IPS-NIHi11 (cell line): ENCODE data around the gene PRCC.

ENCODE experiments used
- DNase-seq: peaks from one replicate; pipeline ENCODE4 v3.0.0; 2012; ENCODE audit warnings: mixed read lengths, low spot score

The PRCC gene

GRCh38 chr1:156796340-156797097 is 29.2 kb downstream of the PRCC start:
- no peak for DNase-seq

DNA sequence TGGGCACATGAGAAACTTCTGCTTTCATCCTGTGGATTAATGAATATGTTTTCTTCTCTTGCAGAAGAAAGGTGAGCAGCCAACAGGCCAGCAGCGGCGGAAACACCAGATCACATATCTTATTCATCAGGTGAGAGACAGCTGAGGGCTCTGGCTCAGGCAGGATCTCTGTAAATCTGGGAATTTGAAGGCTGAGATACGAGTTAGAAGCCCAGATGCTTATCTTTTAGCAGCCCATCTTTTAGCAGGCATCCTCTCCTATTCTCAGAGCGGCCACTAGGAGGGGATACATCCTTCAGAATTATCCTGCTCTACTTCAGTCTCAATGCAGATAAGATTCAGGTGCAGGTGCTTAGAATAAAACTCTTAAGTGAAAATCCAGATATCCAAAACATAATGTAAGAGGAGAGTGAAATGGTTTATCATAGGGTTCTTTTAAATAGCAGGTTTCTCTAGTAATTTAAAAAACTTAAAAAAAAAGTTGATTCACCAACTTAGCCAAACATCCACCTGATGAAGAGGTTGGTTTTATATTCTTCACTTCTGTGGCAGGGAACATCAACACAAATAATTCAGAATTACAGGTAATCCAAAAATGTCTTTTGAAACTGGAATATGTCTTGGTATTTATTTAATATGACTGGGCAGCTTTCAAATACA is 30.0 kb downstream of the PRCC start:
- peak; percentile 72 for DNase-seq

- DNase-seq: no peak
Measured at GRCh38 chr1:156801409-156802121, 34.2 kb downstream of the PRCC start.

GRCh38 chr1:156802421-156802935 is 35.1 kb downstream of the PRCC start:
- no peak for DNase-seq

- DNase-seq: no peak
Measured at GRCh38 chr1:156803086-156803851, 35.9 kb downstream of the PRCC start.

DNA sequence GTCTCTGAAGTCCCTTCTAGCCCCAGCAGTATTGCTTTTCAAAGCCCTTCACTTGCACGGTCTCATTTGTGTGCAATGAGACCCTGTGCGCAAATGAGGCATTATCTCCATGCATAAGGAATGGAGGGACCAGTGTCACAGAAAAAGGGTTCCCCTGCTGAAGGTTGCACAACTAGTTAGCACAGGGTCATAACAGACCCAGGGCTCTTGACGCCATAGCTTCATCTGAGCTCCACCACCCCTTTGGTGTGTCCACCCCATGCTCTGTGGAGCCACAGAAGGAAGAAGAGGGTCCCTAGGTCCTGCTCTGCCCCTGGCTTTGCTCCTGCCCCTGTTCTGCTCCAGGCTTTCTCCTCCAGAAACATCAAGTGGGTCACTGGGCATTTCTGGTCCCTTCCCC is 36.7 kb downstream of the PRCC start:
- DNase-seq: no peak

- DNase-seq: no peak
Measured at GRCh38 chr1:156804572-156805243, 37.4 kb downstream of the PRCC start.

DNA sequence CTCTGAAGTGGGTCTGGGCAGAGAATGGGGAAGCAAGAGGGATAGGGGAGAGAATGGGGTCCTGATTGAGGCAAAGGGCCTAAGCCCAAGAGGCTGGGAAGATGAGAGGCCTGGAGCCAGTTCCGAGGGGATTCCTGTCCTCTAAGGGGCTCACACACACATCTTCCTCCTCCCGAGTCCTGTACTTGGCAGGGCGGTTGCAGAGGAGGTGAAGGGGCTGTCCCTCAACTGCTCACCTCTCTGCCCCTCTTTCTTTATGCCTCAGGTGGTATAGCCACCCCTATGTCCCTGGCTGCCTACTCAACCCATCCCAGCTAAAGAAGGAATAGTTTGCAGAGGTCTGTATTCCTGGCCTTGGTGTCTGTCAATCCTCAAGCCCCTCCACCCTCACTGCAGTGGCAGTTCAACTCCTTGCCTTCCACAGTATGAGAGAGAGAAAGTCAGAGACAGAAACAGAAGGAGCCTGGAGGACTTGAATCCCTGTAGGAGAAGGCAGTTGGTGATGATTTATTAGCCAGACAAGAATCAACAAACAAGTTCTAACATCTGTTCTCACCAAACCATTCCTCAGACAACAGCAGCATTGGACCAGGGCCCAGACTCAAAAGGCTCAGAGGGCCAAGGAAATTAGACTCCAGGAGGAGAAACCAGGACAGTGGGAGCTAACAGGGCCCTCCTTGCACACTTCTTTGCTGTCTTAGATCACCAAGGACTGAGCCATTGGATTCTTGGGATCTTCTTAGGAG is 38.6 kb downstream of the PRCC start:
- DNase-seq: no peak

DNA sequence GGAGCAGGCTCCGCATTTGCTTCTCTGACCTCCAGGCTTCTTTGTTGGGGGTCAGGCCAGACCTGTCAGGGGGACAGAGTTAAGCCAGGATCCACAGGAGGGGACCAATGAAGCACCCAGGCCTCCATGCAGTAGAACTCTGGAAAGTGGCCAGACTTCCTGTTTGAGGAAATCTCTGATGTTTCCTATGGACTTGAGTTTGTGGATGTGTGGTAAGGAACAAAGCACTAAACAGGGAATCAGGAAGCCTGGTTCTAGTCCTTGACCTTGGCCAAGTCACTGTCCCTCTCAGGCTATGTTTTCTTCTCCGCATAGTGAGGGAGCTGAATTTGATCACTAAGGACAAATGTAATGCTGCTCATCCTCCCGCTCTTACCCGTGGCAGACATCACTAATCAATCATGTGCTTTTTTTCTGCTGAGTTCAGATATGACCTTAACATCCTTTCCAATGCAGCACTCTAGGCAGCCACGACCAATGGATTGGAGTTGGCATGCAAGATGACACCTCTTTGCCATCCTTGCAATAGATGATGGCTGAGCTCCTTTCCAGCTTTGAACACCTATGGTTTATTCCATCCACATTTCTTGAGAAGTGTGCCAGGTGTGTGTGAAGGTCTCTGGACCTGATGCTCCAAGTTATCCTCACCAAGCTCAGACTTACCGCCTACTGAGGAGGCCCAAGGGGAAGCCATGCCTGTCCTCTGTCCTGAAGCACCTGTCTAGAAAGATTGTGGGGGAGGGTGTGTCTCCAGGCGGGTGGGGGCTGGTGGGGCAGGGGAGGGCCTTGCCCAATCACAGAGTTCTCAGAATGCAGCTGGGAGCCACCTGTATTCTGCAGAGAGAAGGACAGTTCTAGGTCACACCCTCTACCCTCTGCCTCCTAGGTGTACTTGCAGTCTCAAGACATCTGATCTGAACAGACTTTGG is 39.4 kb downstream of the PRCC start:
- DNase-seq: no peak

DNA sequence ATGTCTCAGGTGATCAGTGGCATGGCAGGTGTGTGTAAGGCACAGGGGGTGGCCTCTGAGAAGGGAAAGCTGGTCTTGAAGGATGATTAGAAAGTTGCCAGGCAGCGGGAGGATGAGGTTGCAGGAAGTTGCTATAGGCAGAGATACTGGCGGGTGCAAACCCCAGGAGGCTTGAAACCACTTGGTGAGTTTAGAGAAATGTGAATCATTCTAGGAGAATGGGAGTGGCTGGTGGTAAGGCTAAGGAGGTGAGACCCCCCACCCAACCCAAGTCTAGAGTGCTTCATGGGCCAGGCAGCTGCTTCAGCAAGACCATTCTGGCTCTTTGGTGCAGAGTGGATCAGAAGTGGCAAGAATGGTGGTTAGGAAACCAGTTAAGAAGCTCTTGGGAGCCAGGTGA is 40.3 kb downstream of the PRCC start:
- DNase-seq: no peak

- no peak for DNase-seq
Measured at GRCh38 chr1:156808186-156809030, 41.1 kb downstream of the PRCC start.

GRCh38 chr1:156809281-156809680 is 41.9 kb downstream of the PRCC start:
- no peak for DNase-seq

GRCh38 chr1:156809711-156810366 is 42.5 kb downstream of the PRCC start:
- no peak for DNase-seq

DNA sequence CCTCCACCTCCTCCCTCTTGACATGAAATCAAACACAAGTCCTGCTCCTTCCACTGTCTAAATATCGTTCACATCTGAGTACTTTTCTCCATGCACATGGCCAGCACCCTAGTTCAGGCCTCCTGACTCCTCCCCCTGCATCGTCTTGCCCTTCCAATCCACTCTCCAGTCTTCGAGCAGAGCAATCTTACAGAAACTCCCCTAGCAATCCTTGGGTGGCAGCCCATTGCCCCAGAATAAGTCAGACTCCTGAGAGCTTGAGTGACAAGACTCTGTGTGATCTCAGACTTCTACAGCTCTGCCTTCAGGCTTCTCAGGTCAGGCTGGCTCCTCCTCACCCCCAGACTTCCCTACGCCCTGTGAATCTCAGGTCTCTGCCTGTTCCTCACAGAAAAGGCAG is 43.8 kb downstream of the PRCC start:
- DNase-seq: no peak

GRCh38 chr1:156812293-156812990 is 45.1 kb downstream of the PRCC start:
- DNase-seq: no peak

- no peak for DNase-seq
Measured at GRCh38 chr1:156813298-156813697, 46.0 kb downstream of the PRCC start.

- DNase-seq: peak; percentile 92
Measured at GRCh38 chr1:156813750-156814570, 46.6 kb downstream of the PRCC start.
